Heart left ventricle (tissue), 16 donors: ENCODE measurements around the gene TIMP1. TPM values are rescaled to one million over a fixed set of nuclear protein-coding genes. Genes with fewer than 3 reads are reported as not detected.

Experiments
- ATAC-seq, 4 donors: fragments of 200-7000 bp; cut with Tn5 transposase; one replicate each; pipeline ENCODE4 v1.9.1; 2020 to 2022; ENCODE audit warnings: moderate library complexity in 4 of 4, mild to moderate bottlenecking in 3 of 4, moderate number of reproducible peaks in 1 of 4
- DNase-seq, 5 donors: peaks; one replicate each; pipeline ENCODE4 v3.0.0-alpha.2; 2020
- H3K27ac ChIP-seq, 12 donors: fragments of 200-600 bp; sonication (generic) in 4 of 12; one replicate each; pipeline versions ENCODE4 v1.5.0 to v1.8.0; 2016 to 2022; ENCODE audit warnings: mild to moderate bottlenecking in 2 of 12
- H3K27me3 ChIP-seq, 9 donors: fragments of 200-600 bp; sonication (generic) in 2 of 9; one replicate each; pipeline versions ENCODE4 v1.5.1 to v1.8.0; 2016 to 2022; ENCODE audit warnings: mild to moderate bottlenecking in 3 of 9
- H3K36me3 ChIP-seq, 9 donors: fragments of 200-600 bp; sonication (generic) in 2 of 9; one replicate each; pipeline versions ENCODE4 v1.5.0 to v1.8.0; 2018 to 2022; ENCODE audit warnings: mild to moderate bottlenecking in 2 of 9
- H3K4me1 ChIP-seq, 12 donors: fragments of 200-600 bp; sonication (generic) in 4 of 12; one replicate each; pipeline versions ENCODE4 v1.5.0 to v1.8.0; 2016 to 2022; ENCODE audit warnings: mild to moderate bottlenecking in 3 of 12
- H3K4me3 ChIP-seq, 12 donors: fragments of 200-600 bp; sonication (generic) in 4 of 12; one replicate each; pipeline versions ENCODE4 v1.5.0 to v1.8.0; 2017 to 2022; ENCODE audit warnings: mild to moderate bottlenecking in 9 of 12, moderate library complexity in 4 of 12
- H3K9me3 ChIP-seq, 12 donors: fragments of 200-600 bp; sonication (generic) in 4 of 12; one replicate each; pipeline versions ENCODE4 v1.5.0 to v1.8.0; 2016 to 2022; ENCODE audit warnings: mild to moderate bottlenecking in 1 of 12
- CTCF ChIP-seq, 12 donors: fragments of 200-600 bp; sonication (generic) in 4 of 12; IDR thresholded peaks; one replicate each; pipeline versions ENCODE4 v1.5.0 to v1.8.0; 2018 to 2022; ENCODE audit warnings: antibody characterized with exemption in 12 of 12, mild to moderate bottlenecking in 5 of 12
- POLR2A ChIP-seq, 2 donors: fragments of 450-650 bp; IDR thresholded peaks; one replicate each; pipeline ENCODE4 v1.6.1; 2017; ENCODE audit warnings: antibody characterized with exemption in 2 of 2, mild to moderate bottlenecking in 2 of 2, moderate library complexity in 2 of 2
- WGBS, 4 donors: extraction: QIAGEN DNeasy Blood & Tissue Kit in 2 of 4; methylation state at CpG; one replicate each; pipeline versions ENCODE4 v1.1.5 to v1.1.7; 2013 to 2018; 5-methylcytosine and 5-hydroxymethylcytosine counted together
- intact Hi-C, 10 donors: fragments of 100-400 bp; cut with DNase I; formaldehyde crosslinking; loops; one replicate each; pipeline versions ENCODE4 v1.11.1 to v1.14.2; 2022
- microRNA-seq, 4 donors: library from miRNA; unstranded; fragments of <30 nt; microRNA quantifications; one replicate each; pipeline versions ENCODE4 to v1.2.0, GENCODE V29; 2017 to 2020
- polyA plus RNA-seq, 2 donors: library from polyadenylated mRNA; stranded (reverse); fragments of 200-250 nt; gene quantifications; one replicate each; pipeline ENCODE4 v1.2.3, GENCODE V29; 2013
- total RNA-seq, 9 donors: library from RNA; depleted of rRNA in 2 of 9; stranded (reverse); fragments of >200 nt in 2 of 9; fragmentation: NEBNext Ultra II Directional in 3 of 9; extraction: Animal tissue kit (Norgen Biotek cat#: 25700) in 3 of 9; gene quantifications; one replicate each; pipeline versions ENCODE4 v1.1.0 to v1.2.4, GENCODE V29; 2016 to 2023
- donor health status: ischemic (EF 13 %, LVEDD 7.1; RV severe dilation, severe dysfunction).
- donor health status: healthy with polysubstance abuse.
- donor health status: DM: no; HTN: yes; CAD: no.
- donor health status: DM: no; HTN: no; CAD: no.
- donor health status: ischemic (EF 25% LVEDD 6.9; RV normal size, moderate dysfunction).
- donor health status: ischemic (EF 25% LVEDD 5.7; RV mildly dilated, moderate dysfunction).
- donor health status: healthy.
- donor health status: DM: yes; HTN: yes; CAD: no.
- donor health status: ischemic (EF 35%, LVEDD 5.7; RV mildly dilated, moderate dysfunction).
- donor health status: nonischemic (EF 11% LVEDD 7.7; RV severe dilation, severe dysfunction).
- donor health status: DM: yes; HTN: yes; CAD: no.
- donor health status: PGD.
- donor health status: ischemic (EF 29% LVEDD 5.4; RV normal size, mild dysfunction).
- donor health status: nonischemic (EF 23%, LVEDD 6.1; RV moderate dilation, normal function).

The TIMP1 gene
- total and polyA plus RNA-seq, 11 donors: 52.5 to 864 (median 177) TPM

DNA sequence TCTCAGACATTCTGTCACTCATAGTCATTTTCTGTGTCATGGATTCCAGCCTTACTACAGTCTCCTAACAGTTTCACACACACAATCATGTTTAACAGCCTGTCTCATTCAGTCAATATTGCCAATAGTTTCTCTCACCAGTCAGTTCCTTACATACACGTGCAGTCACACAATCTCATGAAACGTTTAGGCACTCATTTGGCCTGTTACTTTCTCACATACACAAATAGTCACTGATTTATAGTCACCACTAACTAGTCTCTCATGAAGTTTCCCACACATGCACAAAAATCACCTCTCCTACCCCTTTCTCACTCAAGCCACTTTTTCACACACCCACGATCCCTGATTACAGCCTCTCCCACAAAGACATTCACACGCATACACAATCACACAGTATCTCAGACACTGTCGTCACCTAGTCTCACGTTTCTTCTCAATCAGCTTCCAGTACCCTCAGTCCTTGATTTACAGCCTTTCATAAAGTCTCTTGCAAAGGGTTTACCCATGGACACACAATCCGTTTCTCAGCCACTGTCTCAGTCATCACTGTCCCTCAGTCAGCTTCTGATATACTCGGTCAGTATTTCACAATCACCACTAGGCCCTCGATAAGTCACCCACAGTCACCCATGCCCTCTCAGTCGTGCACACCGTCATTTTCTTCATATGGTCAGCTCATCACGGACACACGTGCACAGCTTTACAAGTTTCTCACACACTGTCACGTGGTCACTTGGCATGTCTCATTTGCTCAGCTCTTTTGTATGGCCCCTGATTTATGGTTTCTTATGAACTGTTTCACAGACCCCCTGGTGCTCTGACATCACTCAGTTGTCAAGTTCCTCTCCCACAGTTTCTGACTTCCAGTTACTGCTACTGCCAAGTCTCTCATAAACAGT lies 51.7 kb downstream of the TIMP1 start:
- Histone ChIP-seq H3K27ac (no peak overlapping the region), H3K4me1 (peaks cover 0 to 12% (median 0%) of the 10 kb centered on the region in 12 donors), H3K9me3 (no peaks in the 10 kb centered on the region), H3K36me3 (peaks cover 0 to 39% (median 20%) of the 10 kb centered on the region in 9 donors), H3K4me3 (no peak overlapping the region), H3K27me3 (no peaks in the 10 kb centered on the region)
- DNase-seq (no peak), ATAC-seq (no peak)
- TF ChIP-seq POLR2A (IDR thresholded peaks at IDR 0.05): no peak
- no peak for TF ChIP-seq CTCF (IDR thresholded peaks at IDR 0.05)
- 63 to 73% (median 69%) methylated on average over 14 of the region's 14 CpGs for WGBS, 4 donors
- intact Hi-C loops: loop anchor here in 1 of 10 donors (10.0 kb wide), 1 partner anchor 69 kb away; the partner anchor contains the start of gene ARAF

- H3K4me1 ChIP-seq: peaks cover 0 to 10% (median 0%) of the 10 kb centered on the region in 12 donors
- no peak overlapping the region for H3K27ac ChIP-seq
- no peak for DNase-seq
- ATAC-seq: no peak
- 85 to 90% (median 88%) methylated on average over 16 of the region's 16 CpGs for WGBS, 4 donors
- no peak overlapping the region for H3K4me3 ChIP-seq
- TF ChIP-seq CTCF (IDR thresholded peaks at IDR 0.05) (no peak), POLR2A (IDR thresholded peaks at IDR 0.05) (no peak)
- peaks cover 0 to 6% (median 0%) of the 10 kb centered on the region in 12 donors for H3K9me3 ChIP-seq
- intact Hi-C loops: loop anchor here in 1 of 10 donors (10.0 kb wide), 1 partner anchor 70 kb away; the partner anchor contains the start of gene ARAF
- no peaks in the 10 kb centered on the region for H3K27me3 ChIP-seq
- peaks cover 0 to 49% (median 28%) of the 10 kb centered on the region in 9 donors for H3K36me3 ChIP-seq
Measured at GRCh38 chrX:47634871-47635575, 52.8 kb downstream of the TIMP1 start.

Small RNA genes lying within 50 kb of the gene (microRNA-seq; reads per million reads assigned to microRNA genes)
- gene MIR4769: 0 to 0.13 (median 0) reads per million in 4 donors

Other genes starting within 250 kb of the TIMP1 start
- under 1 TPM in 2 of 9 donors, not detected in 7; 0.16 to 0.25 TPM for gene ZNF157, start 211.9 kb upstream of the TIMP1 start, total RNA-seq
- under 1 TPM in 1 of 2 donors, not detected in 1; 0.06 TPM for gene ZNF157, start 211.9 kb upstream of the TIMP1 start, polyA plus RNA-seq
- gene ZNF41, start 99.2 kb upstream of the TIMP1 start, total RNA-seq: 10 to 100 TPM; 10.3 to 19.6 (median 13.1) TPM
- gene ZNF41, start 99.2 kb upstream of the TIMP1 start, polyA plus RNA-seq: 1 to 10 TPM; 4.6 to 6.7 TPM
- gene ARAF, start 21.2 kb upstream of the TIMP1 start, total RNA-seq: 10 to 100 TPM; 68.3 to 97.6 (median 85.1) TPM
- gene ARAF, start 21.2 kb upstream of the TIMP1 start, polyA plus RNA-seq: 10 to 100 TPM; 36.3 to 70.7 TPM
- gene SYN1, start 37.4 kb downstream of the TIMP1 start, total RNA-seq: 10 to 100 TPM in 5 of 9 donors, 1 to 10 TPM in 4; 7.1 to 20.5 (median 11.2) TPM
- gene SYN1, start 37.4 kb downstream of the TIMP1 start, polyA plus RNA-seq: 10 to 100 TPM; 11.3 to 20.5 TPM
- gene CFP, start 47.5 kb downstream of the TIMP1 start, total RNA-seq: 10 to 100 TPM in 2 of 9 donors, 1 to 10 TPM in 6, under 1 TPM in 1; 0.98 to 24.7 (median 1.9) TPM
- gene CFP, start 47.5 kb downstream of the TIMP1 start, polyA plus RNA-seq: 1 to 10 TPM; 1.2 to 1.6 TPM
- gene ELK1, start 68.1 kb downstream of the TIMP1 start, total RNA-seq: 10 to 100 TPM; 23.7 to 35.3 (median 29.7) TPM
- 10 to 100 TPM in 1 of 2 donors, 1 to 10 TPM in 1; 9.9 to 67.2 TPM for gene ELK1, start 68.1 kb downstream of the TIMP1 start, polyA plus RNA-seq
- 100 to 1,000 TPM in 3 of 9 donors, 10 to 100 TPM in 6; 74.4 to 132 (median 96.5) TPM for gene UXT, start 76.7 kb downstream of the TIMP1 start, total RNA-seq
- gene UXT, start 76.7 kb downstream of the TIMP1 start, polyA plus RNA-seq: 100 to 1,000 TPM; 113 to 193 TPM